GM21447 (cell line): ENCODE measurements around the gene LRRFIP2.
"Not testable (repeated sequence)": the region's sequence is repeated elsewhere in the genome, so short reads cannot be mapped to it uniquely, and the experiment has no call there.

Experiments
- ATAC-seq: cut with Tn5 transposase; IDR thresholded peaks from one replicate; pipeline ENCODE4 v1.9.1; 2021; ENCODE audit not compliant: unreplicated experiment

The LRRFIP2 gene

GRCh38 chr3:37174532-37175126 lies at the start of gene LRRFIP2:
Gene LRRFIP2, minus strand, starts transcription at chr3:37174582. Its CDS starts 25,599 bp downstream, at chr3:37148983.
- no peak for ATAC-seq

- no peak for ATAC-seq
Observed at GRCh38 chr3:37223576-37223975, 49.2 kb upstream of the LRRFIP2 start.

- no peak for ATAC-seq
Observed at GRCh38 chr3:37223141-37223558, 48.8 kb upstream of the LRRFIP2 start.

GRCh38 chr3:37222542-37222941 lies 48.2 kb upstream of the LRRFIP2 start:
- not testable (repeated sequence) for ATAC-seq

- ATAC-seq = no peak
Observed at GRCh38 chr3:37221407-37221806, 47.0 kb upstream of the LRRFIP2 start.

GRCh38 chr3:37219266-37219665 lies 44.9 kb upstream of the LRRFIP2 start:
- ATAC-seq = no peak

- ATAC-seq = no peak
Observed at GRCh38 chr3:37218206-37218605, 43.8 kb upstream of the LRRFIP2 start.

- no peak for ATAC-seq
Observed at GRCh38 chr3:37217098-37217849, 42.9 kb upstream of the LRRFIP2 start.

- ATAC-seq = no peak
Observed at GRCh38 chr3:37216597-37217097, 42.3 kb upstream of the LRRFIP2 start.

- no peak for ATAC-seq
Observed at GRCh38 chr3:37214076-37214475, 39.7 kb upstream of the LRRFIP2 start.

- ATAC-seq = no peak
Observed at GRCh38 chr3:37210230-37210629, 35.8 kb upstream of the LRRFIP2 start.

GRCh38 chr3:37208576-37208975 lies 34.2 kb upstream of the LRRFIP2 start:
- not testable (repeated sequence) for ATAC-seq

- not testable (repeated sequence) for ATAC-seq
Observed at GRCh38 chr3:37208008-37208407, 33.6 kb upstream of the LRRFIP2 start.

GRCh38 chr3:37206041-37206440 lies 31.7 kb upstream of the LRRFIP2 start:
- not testable (repeated sequence) for ATAC-seq

- no peak for ATAC-seq
Observed at GRCh38 chr3:37204314-37204713, 29.9 kb upstream of the LRRFIP2 start.

- ATAC-seq = no peak
Observed at GRCh38 chr3:37202035-37202434, 27.7 kb upstream of the LRRFIP2 start.

- no peak for ATAC-seq
Observed at GRCh38 chr3:37200141-37200540, 25.8 kb upstream of the LRRFIP2 start.

GRCh38 chr3:37198996-37199395 lies 24.6 kb upstream of the LRRFIP2 start:
- ATAC-seq = no peak

GRCh38 chr3:37198547-37198946 lies 24.2 kb upstream of the LRRFIP2 start:
- no peak for ATAC-seq

- no peak for ATAC-seq
Observed at GRCh38 chr3:37197810-37198371, 23.5 kb upstream of the LRRFIP2 start.

GRCh38 chr3:37194533-37194932 lies 20.2 kb upstream of the LRRFIP2 start:
- no peak for ATAC-seq

GRCh38 chr3:37190667-37191066 lies 16.3 kb upstream of the LRRFIP2 start:
- no peak for ATAC-seq
